Left hindlimb (tissue), 1 donor: ENCODE data around the gene PML.

ENCODE experiments used
- DNase-seq: peaks from one replicate; pipeline ENCODE4 v3.0.0-alpha.2; 2018

Gene PML

GRCh38 chr15:73994413-73994883, at the start of gene PML:
Gene PML (plus strand): TSS chr15:73994716. CDS start chr15:73994813, 97 bp downstream.
- DNase-seq: peak; percentile 96

GRCh38 chr15:73945130-73945508, 49.4 kb upstream of the PML start:
- DNase-seq: no peak

- DNase-seq: peak; percentile 8
These were observed 48.3 kb upstream of the PML start for GRCh38 chr15:73946046-73946721.

GRCh38 chr15:73946795-73947370, 47.6 kb upstream of the PML start:
- peak; percentile 17 for DNase-seq

- no peak for DNase-seq
These were observed 46.9 kb upstream of the PML start for GRCh38 chr15:73947651-73948050.

- no peak for DNase-seq
These were observed 46.1 kb upstream of the PML start for GRCh38 chr15:73948396-73948795.

- DNase-seq: no peak
These were observed 45.5 kb upstream of the PML start for GRCh38 chr15:73948982-73949381.

- DNase-seq: no peak
These were observed 45.0 kb upstream of the PML start for GRCh38 chr15:73949496-73949895.

GRCh38 chr15:73950479-73950830, 44.1 kb upstream of the PML start:
- DNase-seq: no peak

- DNase-seq: peak; percentile 93
These were observed 43.5 kb upstream of the PML start for GRCh38 chr15:73950831-73951561.

GRCh38 chr15:73951601-73952000, 42.9 kb upstream of the PML start:
- DNase-seq: peak; percentile 61

- peak; percentile 77 for DNase-seq
These were observed 42.2 kb upstream of the PML start for GRCh38 chr15:73952171-73952912.

- DNase-seq: no peak
These were observed 41.4 kb upstream of the PML start for GRCh38 chr15:73952913-73953750.

- DNase-seq: no peak
These were observed 40.0 kb upstream of the PML start for GRCh38 chr15:73954188-73955145.

GRCh38 chr15:73955326-73955725, 39.2 kb upstream of the PML start:
- no peak for DNase-seq

GRCh38 chr15:73955861-73956742, 38.4 kb upstream of the PML start:
- DNase-seq: no peak

- DNase-seq: peak; percentile 66
These were observed 37.8 kb upstream of the PML start for GRCh38 chr15:73956743-73957135.

- DNase-seq: no peak
These were observed 37.2 kb upstream of the PML start for GRCh38 chr15:73957276-73957675.

GRCh38 chr15:73957785-73958184, 36.7 kb upstream of the PML start:
- no peak for DNase-seq

GRCh38 chr15:73959012-73959581, 35.4 kb upstream of the PML start:
- no peak for DNase-seq
